ENCODE measurements around the gene MTA3.
A peak's percentile ranks its signal among the peaks of the same experiment; 100 is the strongest.

The MTA3 gene

GRCh38 chr2:42742740-42743658 lies 174.6 kb downstream of the MTA3 start:
- DNase-seq: no peak

- DNase-seq: no peak
These were observed 175.2 kb downstream of the MTA3 start for GRCh38 chr2:42743659-42743990.

GRCh38 chr2:42744545-42745082 lies 176.2 kb downstream of the MTA3 start:
- DNase-seq: peak; percentile 31

- DNase-seq: no peak
These were observed 179.0 kb downstream of the MTA3 start for GRCh38 chr2:42747422-42747821.

GRCh38 chr2:42748840-42749239 lies 180.4 kb downstream of the MTA3 start:
- DNase-seq: no peak

GRCh38 chr2:42752314-42752713 lies 183.9 kb downstream of the MTA3 start:
- no peak for DNase-seq

- DNase-seq: no peak
These were observed 184.7 kb downstream of the MTA3 start for GRCh38 chr2:42752816-42753813.

- peak; percentile 45 for DNase-seq
These were observed 185.8 kb downstream of the MTA3 start for GRCh38 chr2:42754021-42754775.

GRCh38 chr2:42754776-42755140 lies 186.3 kb downstream of the MTA3 start:
- no peak for DNase-seq

- no peak for DNase-seq
These were observed 186.9 kb downstream of the MTA3 start for GRCh38 chr2:42755191-42755880.

- peak; percentile 52 for DNase-seq
These were observed 187.8 kb downstream of the MTA3 start for GRCh38 chr2:42756150-42756775.

- peak; percentile 29 for DNase-seq
These were observed 188.6 kb downstream of the MTA3 start for GRCh38 chr2:42756966-42757513.

GRCh38 chr2:42757981-42758740 lies 189.7 kb downstream of the MTA3 start:
- no peak for DNase-seq

GRCh38 chr2:42758751-42759150 lies 190.3 kb downstream of the MTA3 start:
- DNase-seq: no peak

- no peak for DNase-seq
These were observed 193.1 kb downstream of the MTA3 start for GRCh38 chr2:42761554-42761953.

GRCh38 chr2:42762155-42762554 lies 193.7 kb downstream of the MTA3 start:
- DNase-seq: no peak

- DNase-seq: no peak
These were observed 194.7 kb downstream of the MTA3 start for GRCh38 chr2:42762823-42763804.

- no peak for DNase-seq
These were observed 195.7 kb downstream of the MTA3 start, which contains the start of gene OXER1 for GRCh38 chr2:42764096-42764495. OXER1 (minus strand) TSS chr2:42764135; CDS start chr2:42764062, 73 bp downstream.

- DNase-seq: no peak
These were observed 196.5 kb downstream of the MTA3 start for GRCh38 chr2:42764901-42765300.

All from retina (tissue), 1 donor.